Right lobe of liver (tissue), 6 donors: ENCODE results near the gene KCNAB1. TPM values are rescaled to one million over a fixed set of nuclear protein-coding genes. Genes with fewer than 3 reads are reported as not detected.

Experiments used
- ATAC-seq, 4 donors: fragments of 200-7000 bp; cut with Tn5 transposase; one replicate each; pipeline ENCODE4 v1.9.1; 2020; ENCODE audit warnings: mild to moderate bottlenecking in 4 of 4, moderate library complexity in 4 of 4
- DNase-seq, 3 donors: peaks; one replicate each; pipeline ENCODE4 v3.0.0-alpha.2; 2020
- H3K27ac ChIP-seq, 3 donors: fragments of 200-600 bp; one replicate each; pipeline ENCODE4 v1.8.0; 2022
- H3K27me3 ChIP-seq, 2 donors: fragments of 200-600 bp; one replicate each; pipeline ENCODE4 v1.8.0; 2022
- H3K36me3 ChIP-seq, 4 donors: fragments of 200-600 bp; sonication (generic) in 1 of 4; one replicate each; pipeline versions ENCODE4 v1.5.1 to v1.8.0; 2017 to 2022; ENCODE audit warnings: control low read depth in 1 of 4
- H3K4me1 ChIP-seq, 4 donors: fragments of 200-600 bp; sonication (generic) in 1 of 4; one replicate each; pipeline versions ENCODE4 v1.5.1 to v1.8.0; 2017 to 2022; ENCODE audit warnings: control low read depth in 1 of 4
- H3K4me3 ChIP-seq, 3 donors: fragments of 200-600 bp; one replicate each; pipeline ENCODE4 v1.8.0; 2022
- H3K9me3 ChIP-seq, 4 donors: fragments of 200-600 bp; sonication (generic) in 1 of 4; one replicate each; pipeline versions ENCODE4 v1.5.1 to v1.8.0; 2017 to 2022; ENCODE audit warnings: control low read depth in 1 of 4
- CTCF ChIP-seq, 4 donors: fragments of 200-600 bp in 3 of 4; fragments of 450-650 bp in 1 of 4; IDR thresholded peaks; one replicate each; pipeline versions ENCODE4 v1.5.1 to v1.8.0; 2016 to 2022; ENCODE audit warnings: antibody characterized with exemption in 4 of 4, mild to moderate bottlenecking in 2 of 4
- POLR2A ChIP-seq: fragments of 450-650 bp; IDR thresholded peaks from one replicate; pipeline ENCODE4 v1.6.1; 2017; ENCODE audit warnings: antibody characterized with exemption, mild to moderate bottlenecking
- WGBS: methylation state at CpG from one replicate; pipeline ENCODE4 v1.1.6; 2018; ENCODE audit warnings: low coverage, low lambda C conversion rate; ENCODE audit not compliant: insufficient coverage; ENCODE audit errors: missing lambda C conversion rate; 5-methylcytosine and 5-hydroxymethylcytosine counted together
- intact Hi-C, 2 donors: fragments of 100-400 bp; cut with DNase I; formaldehyde crosslinking; loops; one replicate each; pipeline versions ENCODE4 v1.11.2 to v1.14.1; 2022
- total RNA-seq, 6 experiments: library from RNA; depleted of rRNA in 2 of 6; stranded (reverse); fragments of >200 nt in 2 of 6; fragmentation: NEBNext Ultra II Directional in 3 of 6; extraction: Animal tissue kit (Norgen Biotek cat#: 25700) in 3 of 6; gene quantifications; one replicate each; pipeline versions ENCODE4 v1.1.0 to v1.2.4, GENCODE V29; 2016 to 2023
- donor health status: DM: no; HTN: yes; CAD: no.
- donor health status: DM: no; HTN: no; CAD: no.
- donor health status: DM: no; HTN: no; CAD: no.
- donor health status: DM: no; HTN: yes; CAD: no.
- donor health status: DM: no; HTN: yes; CAD: no.

The KCNAB1 gene
- total RNA-seq, 6 experiments from 2014 or later = 0.15 to 1.8 (median 0.64) TPM; not detected in 2

- intact Hi-C loops = no loop called here
- Histone ChIP-seq H3K9me3 (no peaks in the 10 kb centered on the region), H3K36me3 (no peaks in the 10 kb centered on the region), H3K4me1 (no peaks in the 10 kb centered on the region), H3K27ac (no peak overlapping the region), H3K27me3 (no peaks in the 10 kb centered on the region), H3K4me3 (no peak overlapping the region)
- 97% methylated on average over 3 of the region's 3 CpGs for WGBS
- ATAC-seq (no peak), DNase-seq (no peak)
- TF ChIP-seq CTCF (IDR thresholded peaks at IDR 0.05) (no peak), POLR2A (no peak)
Measured at GRCh38 chr3:156575641-156576040, 455.3 kb downstream of the KCNAB1 start.

GRCh38 chr3:156576051-156576450 is 455.7 kb downstream of the KCNAB1 start:
- no peak overlapping the region for H3K27ac ChIP-seq
- TF ChIP-seq POLR2A (no peak), CTCF (IDR thresholded peaks at IDR 0.05) (no peak)
- WGBS = 55% methylated on average over 2 of the region's 2 CpGs
- no peaks in the 10 kb centered on the region for H3K4me1 ChIP-seq
- no peak overlapping the region for H3K4me3 ChIP-seq
- DNase-seq (no peak), ATAC-seq (no peak)
- no peaks in the 10 kb centered on the region for H3K9me3 ChIP-seq
- intact Hi-C loops = no loop called here
- no peaks in the 10 kb centered on the region for H3K27me3 ChIP-seq
- H3K36me3 ChIP-seq = no peaks in the 10 kb centered on the region

- no peak for DNase-seq
- Histone ChIP-seq H3K4me3 (no peak overlapping the region), H3K9me3 (no peaks in the 10 kb centered on the region), H3K27ac (no peak overlapping the region), H3K36me3 (no peaks in the 10 kb centered on the region), H3K27me3 (no peaks in the 10 kb centered on the region), H3K4me1 (no peaks in the 10 kb centered on the region)
- TF ChIP-seq POLR2A (no peak), CTCF (IDR thresholded peaks at IDR 0.05) (peak in 2 of 4 donors; percentile 3 to 18)
- WGBS = 66% methylated on average over 2 of the region's 2 CpGs
- intact Hi-C loops = no loop called here
- ATAC-seq = peak; percentile 38 to 64 (median 54)
Measured at GRCh38 chr3:156576651-156577348, 456.4 kb downstream of the KCNAB1 start.

GRCh38 chr3:156577736-156578135 is 457.4 kb downstream of the KCNAB1 start:
- Histone ChIP-seq H3K4me1 (no peaks in the 10 kb centered on the region), H3K27me3 (no peaks in the 10 kb centered on the region), H3K36me3 (no peaks in the 10 kb centered on the region), H3K9me3 (no peaks in the 10 kb centered on the region), H3K4me3 (no peak overlapping the region), H3K27ac (no peak overlapping the region)
- ATAC-seq (peak in 2 of 4 donors; percentile 24 to 37), DNase-seq (no peak)
- intact Hi-C loops = no loop called here
- TF ChIP-seq POLR2A (no peak), CTCF (IDR thresholded peaks at IDR 0.05) (no peak)

- Histone ChIP-seq H3K27ac (no peak overlapping the region), H3K4me1 (no peaks in the 10 kb centered on the region), H3K4me3 (no peak overlapping the region), H3K36me3 (no peaks in the 10 kb centered on the region), H3K27me3 (no peaks in the 10 kb centered on the region), H3K9me3 (no peaks in the 10 kb centered on the region)
- DNase-seq (no peak), ATAC-seq (peak; percentile 51 to 75 (median 62))
- intact Hi-C loops = no loop called here
- 40% methylated on average over 2 of the region's 2 CpGs for WGBS
- no peak for TF ChIP-seq POLR2A
- TF ChIP-seq CTCF (IDR thresholded peaks at IDR 0.05) = no peak
Measured at GRCh38 chr3:156579427-156579851, 459.1 kb downstream of the KCNAB1 start.
